Measurements from ENCODE around the gene NMNAT2.

DNA sequence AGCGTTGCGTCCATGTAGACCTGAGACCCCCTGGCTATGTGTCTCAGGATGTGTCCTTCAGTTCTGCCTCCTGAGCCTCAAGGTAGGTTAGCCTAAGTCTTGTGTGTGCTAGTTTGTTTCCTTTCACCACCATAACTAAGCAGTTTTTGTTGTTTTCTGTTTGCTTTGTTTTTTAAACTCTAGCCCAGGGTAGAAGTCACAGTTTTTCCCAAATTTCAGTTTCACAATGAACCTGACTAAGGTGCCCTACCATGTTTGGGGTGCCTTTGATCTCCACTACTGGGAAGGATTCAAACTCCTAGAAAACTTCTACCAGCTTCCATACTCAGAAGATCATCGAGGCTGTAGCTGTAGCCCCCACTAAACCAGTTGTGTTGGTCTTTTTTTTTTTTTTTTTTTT lies 39.3 kb upstream of the NMNAT2 start:
- TF ChIP-seq EZH2 (IDR thresholded peaks at IDR 0.05; ENCODE audit: insufficient read depth, low read length) (no peak), CTCF (IDR thresholded peaks at IDR 0.05; ENCODE audit: insufficient read depth, low read depth, low read length) (no peak)
